Tibial nerve (tissue), 4 donors: Measurements from ENCODE around the gene KRTAP13-2.

Experiments
- EP300 ChIP-seq, 2 donors: sonication (generic); formaldehyde crosslinking; IDR thresholded peaks; one replicate each; pipeline ENCODE4 v1.6.1; 2017; ENCODE audit warnings: antibody characterized with exemption in 2 of 2, mild to moderate bottlenecking in 1 of 2
- POLR2A ChIP-seq, 2 donors: fragments of 450-650 bp; IDR thresholded peaks; one replicate each; pipeline ENCODE4 v1.6.1; 2017; ENCODE audit warnings: antibody characterized with exemption in 2 of 2, mild to moderate bottlenecking in 2 of 2, moderate library complexity in 2 of 2
- TF ChIP-seq, protein P1 (sequence below), 5 experiments: fragments of 200-600 bp in 3 of 5; fragments of 450-650 bp in 2 of 5; sonication (generic) in 3 of 5; IDR thresholded peaks; one replicate each; pipeline ENCODE4 v1.5.1; 2016 to 2019; ENCODE audit warnings: antibody characterized with exemption in 5 of 5, mild to moderate bottlenecking in 3 of 5, moderate library complexity in 2 of 5

DNA sequence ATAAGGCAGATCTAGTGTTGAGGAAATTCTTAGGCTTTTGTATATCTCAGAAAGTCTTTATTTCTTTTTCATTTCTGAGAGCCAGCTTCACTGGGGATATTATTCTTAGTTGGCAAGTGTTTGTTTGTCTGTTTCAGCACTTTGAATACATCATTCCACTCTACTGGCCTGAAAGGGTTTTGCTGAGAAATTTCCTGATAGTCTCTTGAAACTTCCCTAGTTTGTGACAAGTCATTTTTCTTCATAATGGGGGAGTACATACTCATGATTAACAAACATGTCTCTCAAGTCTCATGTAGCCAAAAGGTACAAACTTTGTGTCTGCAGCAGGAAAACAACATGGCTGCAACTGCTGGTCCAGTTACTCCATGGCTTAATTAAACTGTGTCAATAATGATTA, 45.7 kb downstream of the KRTAP13-2 start:
- TF ChIP-seq, protein P1, sequence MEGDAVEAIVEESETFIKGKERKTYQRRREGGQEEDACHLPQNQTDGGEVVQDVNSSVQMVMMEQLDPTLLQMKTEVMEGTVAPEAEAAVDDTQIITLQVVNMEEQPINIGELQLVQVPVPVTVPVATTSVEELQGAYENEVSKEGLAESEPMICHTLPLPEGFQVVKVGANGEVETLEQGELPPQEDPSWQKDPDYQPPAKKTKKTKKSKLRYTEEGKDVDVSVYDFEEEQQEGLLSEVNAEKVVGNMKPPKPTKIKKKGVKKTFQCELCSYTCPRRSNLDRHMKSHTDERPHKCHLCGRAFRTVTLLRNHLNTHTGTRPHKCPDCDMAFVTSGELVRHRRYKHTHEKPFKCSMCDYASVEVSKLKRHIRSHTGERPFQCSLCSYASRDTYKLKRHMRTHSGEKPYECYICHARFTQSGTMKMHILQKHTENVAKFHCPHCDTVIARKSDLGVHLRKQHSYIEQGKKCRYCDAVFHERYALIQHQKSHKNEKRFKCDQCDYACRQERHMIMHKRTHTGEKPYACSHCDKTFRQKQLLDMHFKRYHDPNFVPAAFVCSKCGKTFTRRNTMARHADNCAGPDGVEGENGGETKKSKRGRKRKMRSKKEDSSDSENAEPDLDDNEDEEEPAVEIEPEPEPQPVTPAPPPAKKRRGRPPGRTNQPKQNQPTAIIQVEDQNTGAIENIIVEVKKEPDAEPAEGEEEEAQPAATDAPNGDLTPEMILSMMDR (IDR thresholded peaks at IDR 0.05) = no peak
- TF ChIP-seq POLR2A (IDR thresholded peaks at IDR 0.05) = no peak
- TF ChIP-seq EP300 (IDR thresholded peaks at IDR 0.05) = no peak
